K562 (cell line): Measurements from ENCODE around the gene ABCC1. TPM values are rescaled to one million over a fixed set of nuclear protein-coding genes. Genes with fewer than 3 reads are reported as not detected.

ENCODE experiments used
- ARID1B ChIP-seq: fragments of 450-650 bp; IDR thresholded peaks from 2 replicates; pipeline ENCODE4 v1.6.1; 2016; ENCODE audit warnings: antibody characterized with exemption, mild to moderate bottlenecking, inconsistent platforms
- BRD4 ChIP-seq: fragments of 200-600 bp; sonication (generic); IDR thresholded peaks from 2 replicates; pipeline ENCODE4 v1.6.1; 2017; ENCODE audit warnings: inconsistent platforms
- CBFA2T3 ChIP-seq: fragments of 450-650 bp; IDR thresholded peaks from 2 replicates; pipeline ENCODE4 v1.6.1; 2017
- CC2D1A ChIP-seq: fragments of 450-650 bp; IDR thresholded peaks from 2 replicates; pipeline ENCODE4 v1.6.1; 2017; ENCODE audit warnings: mild to moderate bottlenecking
- ELF4 ChIP-seq: fragments of 450-650 bp; formaldehyde crosslinking; IDR thresholded peaks from 2 replicates; pipeline ENCODE4 v1.4.0; 2022; ENCODE audit warnings: missing genetic modification characterization
- EP300 ChIP-seq: IDR thresholded peaks from 2 replicates; pipeline ENCODE4 v1.6.1; 2012; ENCODE audit warnings: low read length, improper control_type of control experiment
- ETV5 ChIP-seq: sonication (generic); formaldehyde crosslinking; IDR thresholded peaks from 2 replicates; pipeline ENCODE4 v1.4.0; 2020; ENCODE audit warnings: low read depth, mild to moderate bottlenecking, missing genetic modification reagents
- HNRNPLL ChIP-seq: fragments of 200-400 bp; formaldehyde crosslinking; IDR thresholded peaks from 2 replicates; pipeline ENCODE4 v1.6.1; 2017; ENCODE audit warnings: low read length, low read depth, mild to moderate bottlenecking; ENCODE audit not compliant: poor library complexity, severe bottlenecking
- PRPF4 ChIP-seq: fragments of 200-400 bp; formaldehyde crosslinking; IDR thresholded peaks from one replicate; pipeline ENCODE4 v1.6.1; 2017; ENCODE audit warnings: low read length, low read depth, mild to moderate bottlenecking; ENCODE audit not compliant: insufficient read depth, poor library complexity, severe bottlenecking
- RBFOX2 ChIP-seq: fragments of 200-400 bp; formaldehyde crosslinking; IDR thresholded peaks from 2 replicates; pipeline ENCODE4 v1.6.1; 2017; ENCODE audit warnings: low read depth, mild to moderate bottlenecking, low read length, moderate library complexity
- THRAP3 ChIP-seq: fragments of 450-650 bp; IDR thresholded peaks from 2 replicates; pipeline ENCODE4 v1.6.1; 2016; ENCODE audit warnings: mild to moderate bottlenecking, inconsistent platforms, borderline replicate concordance
- TSC22D4 ChIP-seq: fragments of 450-650 bp; IDR thresholded peaks from 2 replicates; pipeline ENCODE4 v1.6.1; 2016; ENCODE audit warnings: missing genetic modification characterization, missing biosample characterization, control low read depth
- ZBTB1 ChIP-seq: sonication (generic); formaldehyde crosslinking; IDR thresholded peaks from 2 replicates; pipeline ENCODE4 v1.8.1; 2023; ENCODE audit warnings: missing genetic modification reagents, low read depth, mild to moderate bottlenecking, borderline replicate concordance
- ZBTB7A ChIP-seq: IDR thresholded peaks from 2 replicates; pipeline ENCODE4 v1.6.1; 2011; ENCODE audit warnings: low read depth, mild to moderate bottlenecking, low read length, moderate library complexity, borderline replicate concordance; ENCODE audit not compliant: control insufficient read depth
- ZFP1 ChIP-seq: fragments of 450-650 bp; formaldehyde crosslinking; IDR thresholded peaks from 2 replicates; pipeline ENCODE4 v1.4.0; 2020; ENCODE audit warnings: mild to moderate bottlenecking, mixed read lengths
- ZNF318 ChIP-seq, 2 experiments: fragments of 450-650 bp; IDR thresholded peaks; 2 replicates each; pipeline ENCODE4 v1.6.1; 2016; ENCODE audit warnings: mild to moderate bottlenecking in 2 of 2, borderline replicate concordance in 1 of 2, low read depth in 1 of 2, moderate library complexity in 1 of 2
- ZNF398 ChIP-seq: fragments of 250-450 bp; sonication (Bioruptor Pico); IDR thresholded peaks from 2 replicates; pipeline ENCODE4 v1.8.0; 2021; ENCODE audit warnings: moderate library complexity, mild to moderate bottlenecking, inconsistent platforms
- ZNF696 ChIP-seq: fragments of 250-450 bp; sonication (Bioruptor Pico); conservative IDR thresholded peaks from 2 replicates; pipeline ENCODE4 v1.4.0; 2020; ENCODE audit warnings: mild to moderate bottlenecking, moderate library complexity
- polyA plus RNA-seq, 8 experiments: library from polyadenylated mRNA; depleted of rRNA in 4 of 8; stranded (reverse) in 5 of 8; unstranded in 3 of 8; fragments of >200 nt; fragmentation: Nextera tagmentation in 2 of 8; fragmentation: Illumina TruSeq in 1 of 8; extraction: Ambion mirVana in 2 of 8; extraction: Trizol in 1 of 8; gene quantifications; 2 replicates each; pipeline versions ENCODE4 v1.2.1 to v1.2.3, GENCODE V29; 2011 to 2014; ENCODE audit warnings: inconsistent platforms in 1 of 8, missing spikeins in 1 of 8
- total RNA-seq, 7 experiments: library from RNA; depleted of rRNA in 6 of 7; stranded (reverse); fragments of >200 nt in 6 of 7; fragmentation: Illumina TruSeq in 2 of 7; extraction: Trizol in 2 of 7; gene quantifications; 2 replicates each; pipeline versions ENCODE4 v1.2.1 to v1.2.3, GENCODE V29; 2011 to 2021; ENCODE audit warnings: low replicate concordance in 1 of 7

Gene ABCC1
- total and polyA plus RNA-seq, 9 of the 15 experiments (the other 6 are each of a cell fraction or from before 2014, with no cell fraction given), result 3.9 to 41.6 (median 10.0) TPM

- TF ChIP-seq ZBTB7A (peak; percentile 86; the same call in 1 of the 2 replicates), RBFOX2 (peak; percentile 73), EP300 (peak; percentile 91), ZNF696 (CRISPR knock-in tag) (no peak), ZFP1 (CRISPR knock-in tag) (no peak), HNRNPLL (no peak), PRPF4 (no peak), ZNF318 (IDR thresholded peaks at IDR 0.05; ENCODE audit: borderline replicate concordance in 1 of 2, low read depth in 1 of 2) (peak in 1 of 2 experiments; percentile 93; a peak in 1 of 4 replicates), ETV5 (CRISPR knock-in tag) (0 out of 2 replicates have a peak, but pooled peaks have one; percentile 15), ZNF398 (no peak), ARID1B (peak; percentile 90), CBFA2T3 (peak; percentile 88), ZBTB1 (CRISPR knock-in tag) (no peak), ELF4 (CRISPR knock-in tag) (0 out of 2 replicates have a peak, but pooled peaks have one; percentile 26), THRAP3 (no peak), BRD4 (0 out of 2 replicates have a peak, but pooled peaks have one; percentile 22), TSC22D4 (tag) (no peak), CC2D1A (peak; percentile 35; the same call in 1 of the 2 replicates)
These were observed 72.7 kb downstream of the ABCC1 start (continued) for GRCh38 chr16:16021988-16022682.
